ENCODE data around the gene GIPC2.
"Not testable (repeated sequence)": the region's sequence is repeated elsewhere in the genome, so short reads cannot be mapped to it uniquely, and the experiment has no call there.

Gene GIPC2

GRCh38 chr1:78092643-78093042 is 46.9 kb downstream of the GIPC2 start:
- no peak overlapping the region for H3K4me3 ChIP-seq (ENCODE audit: low read depth, low read length)

GRCh38 chr1:78093560-78093959 is 47.8 kb downstream of the GIPC2 start:
- H3K4me3 ChIP-seq (ENCODE audit: low read depth, low read length): no peak overlapping the region

- no peak overlapping the region for H3K4me3 ChIP-seq (ENCODE audit: low read depth, low read length)
Observed at GRCh38 chr1:78094639-78095038, 48.9 kb downstream of the GIPC2 start.

GRCh38 chr1:78095593-78095992 is 49.8 kb downstream of the GIPC2 start:
- H3K4me3 ChIP-seq (ENCODE audit: low read depth, low read length): no peak overlapping the region

GRCh38 chr1:78096017-78096416 is 50.3 kb downstream of the GIPC2 start:
- H3K4me3 ChIP-seq (ENCODE audit: low read depth, low read length): no peak overlapping the region

- H3K4me3 ChIP-seq (ENCODE audit: low read depth, low read length): no peak overlapping the region
Observed at GRCh38 chr1:78096976-78097375, 51.2 kb downstream of the GIPC2 start.

GRCh38 chr1:78101051-78101450 is 55.3 kb downstream of the GIPC2 start:
- no peak overlapping the region for H3K4me3 ChIP-seq (ENCODE audit: low read depth, low read length)

- no peak overlapping the region for H3K4me3 ChIP-seq (ENCODE audit: low read depth, low read length)
Observed at GRCh38 chr1:78101514-78101913, 55.7 kb downstream of the GIPC2 start.

- H3K4me3 ChIP-seq (ENCODE audit: low read depth, low read length): no peak overlapping the region
Observed at GRCh38 chr1:78102082-78102481, 56.3 kb downstream of the GIPC2 start.

- no peak overlapping the region for H3K4me3 ChIP-seq (ENCODE audit: low read depth, low read length)
Observed at GRCh38 chr1:78102916-78103315, 57.1 kb downstream of the GIPC2 start.

GRCh38 chr1:78104322-78104721 is 58.6 kb downstream of the GIPC2 start:
- no peak overlapping the region for H3K4me3 ChIP-seq (ENCODE audit: low read depth, low read length)

GRCh38 chr1:78109659-78110058 is 63.9 kb downstream of the GIPC2 start:
- H3K4me3 ChIP-seq (ENCODE audit: low read depth, low read length): not testable (repeated sequence)

- no peak overlapping the region for H3K4me3 ChIP-seq (ENCODE audit: low read depth, low read length)
Observed at GRCh38 chr1:78113156-78113916, 67.6 kb downstream of the GIPC2 start.

- no peak overlapping the region for H3K4me3 ChIP-seq (ENCODE audit: low read depth, low read length)
Observed at GRCh38 chr1:78114034-78114956, 68.5 kb downstream of the GIPC2 start.

GRCh38 chr1:78120485-78120884 is 74.7 kb downstream of the GIPC2 start:
- H3K4me3 ChIP-seq (ENCODE audit: low read depth, low read length): not testable (repeated sequence)

- no peak overlapping the region for H3K4me3 ChIP-seq (ENCODE audit: low read depth, low read length)
Observed at GRCh38 chr1:78121710-78122109, 75.9 kb downstream of the GIPC2 start.

GRCh38 chr1:78122389-78122788 is 76.6 kb downstream of the GIPC2 start:
- H3K4me3 ChIP-seq (ENCODE audit: low read depth, low read length): no peak overlapping the region

GRCh38 chr1:78126506-78126905 is 80.7 kb downstream of the GIPC2 start:
- H3K4me3 ChIP-seq (ENCODE audit: low read depth, low read length): no peak overlapping the region

- no peak overlapping the region for H3K4me3 ChIP-seq (ENCODE audit: low read depth, low read length)
Observed at GRCh38 chr1:78132174-78132947, 86.6 kb downstream of the GIPC2 start.

- no peak overlapping the region for H3K4me3 ChIP-seq (ENCODE audit: low read depth, low read length)
Observed at GRCh38 chr1:78132948-78133322, 87.2 kb downstream of the GIPC2 start.

- H3K4me3 ChIP-seq (ENCODE audit: low read depth, low read length): no peak overlapping the region
Observed at GRCh38 chr1:78136680-78137079, 90.9 kb downstream of the GIPC2 start.
